Activated T-helper 9 cell treated with anti-CD3 and anti-CD28 coated beads, Interleukin-2, amount 50 U/mL, for 16 hours (primary cell): ENCODE data around the gene ERAP2.

ENCODE experiments used
- DNase-seq: peaks from one replicate; pipeline ENCODE4 v3.0.0-alpha.2; 2020; ENCODE audit warnings: low read depth

The ERAP2 gene

DNA sequence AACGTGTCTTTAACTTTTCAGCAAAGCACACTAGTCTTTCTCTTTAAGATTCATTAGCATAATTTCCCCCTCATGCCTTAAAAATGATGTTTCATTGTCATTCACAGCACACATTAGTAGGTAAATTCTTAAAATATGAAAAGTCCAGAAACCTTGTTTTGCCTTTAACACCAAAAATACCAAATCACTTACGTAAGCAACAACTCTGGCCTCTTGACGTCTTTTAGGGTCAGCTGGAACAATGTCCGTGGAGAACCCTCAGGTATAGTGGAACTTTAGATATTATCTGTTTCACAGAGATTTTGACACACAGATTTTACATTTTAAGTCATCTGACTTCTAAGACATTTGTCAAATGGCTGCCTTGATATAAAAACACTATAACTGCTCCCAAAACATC lies 90.5 kb downstream of the ERAP2 start:
- no peak for DNase-seq

DNA sequence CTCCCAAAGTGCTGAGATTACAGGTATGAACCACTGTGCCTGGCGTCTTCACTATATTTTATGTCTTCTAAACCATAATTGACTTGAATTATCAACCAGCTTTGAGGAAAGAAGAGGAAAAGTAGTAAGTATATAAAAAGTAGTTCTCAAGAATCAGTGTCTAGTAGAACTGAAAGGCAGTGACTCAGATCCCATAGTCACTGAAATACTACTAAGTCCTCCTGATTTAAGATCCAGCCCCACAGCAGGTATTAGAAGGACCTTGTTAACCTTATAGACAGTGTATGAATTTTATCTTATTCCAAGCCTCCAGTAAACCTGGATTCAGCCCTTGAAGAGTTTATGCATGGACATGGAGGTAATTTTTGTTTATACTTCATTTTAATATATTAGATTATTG lies 91.1 kb downstream of the ERAP2 start:
- DNase-seq = no peak

DNA sequence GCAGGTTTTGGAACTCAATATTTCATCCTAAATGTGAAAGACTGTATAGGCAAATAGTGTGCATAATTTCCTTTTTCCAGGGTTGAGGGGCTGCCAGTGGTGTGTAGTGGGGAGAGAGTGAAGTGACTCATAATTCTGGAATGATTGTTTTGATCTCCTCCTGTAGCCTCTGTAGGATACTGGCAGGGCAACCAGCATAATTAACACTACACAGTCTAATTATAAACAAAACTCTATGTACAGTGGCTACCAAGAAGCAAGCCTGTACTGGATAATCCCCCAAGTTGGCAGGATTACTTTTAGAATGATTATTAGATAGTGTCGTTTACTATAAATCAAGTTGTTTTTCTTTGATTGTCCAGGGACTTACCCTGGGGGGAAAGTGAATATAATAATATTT lies 91.8 kb downstream of the ERAP2 start:
- DNase-seq = no peak

DNA sequence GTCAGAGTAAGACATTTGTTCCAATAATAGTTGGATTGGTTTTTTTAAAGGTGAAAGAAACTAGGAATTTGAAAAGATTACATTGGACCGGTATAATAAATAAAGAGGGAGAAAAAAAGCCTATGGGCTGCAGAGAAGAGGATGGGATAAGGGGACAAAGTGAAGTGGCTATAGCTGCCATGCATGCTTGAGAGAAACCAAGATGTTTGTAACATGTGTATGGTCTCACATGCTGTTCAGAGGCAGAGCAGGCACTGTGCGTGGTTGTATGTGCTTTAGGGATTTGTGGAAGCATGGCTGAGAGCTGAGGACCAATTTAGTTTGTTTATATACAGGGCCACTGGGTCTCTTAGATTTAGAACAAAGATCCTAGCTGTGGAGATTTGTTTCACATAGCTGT lies 92.3 kb downstream of the ERAP2 start:
- DNase-seq = no peak
